Coronary artery (tissue), 2 donors: Measurements from ENCODE around the gene CBFA2T2.

Source experiments
- DNase-seq: peaks from one replicate; pipeline ENCODE4 v3.0.0-alpha.2; 2017; ENCODE audit warnings: low spot score
- H3K27ac ChIP-seq, 2 donors: fragments of 200-600 bp; sonication (generic); one replicate each; pipeline ENCODE4 v1.5.1; 2016 to 2019
- H3K4me3 ChIP-seq: fragments of 200-600 bp; sonication (generic); 2 replicates; pipeline ENCODE4 v1.5.1; 2016; ENCODE audit warnings: mild to moderate bottlenecking, moderate library complexity
- CTCF ChIP-seq: fragments of 200-600 bp; sonication (generic); IDR thresholded peaks from one replicate; pipeline ENCODE4 v1.5.1; 2019; ENCODE audit warnings: antibody characterized with exemption

The CBFA2T2 gene

GRCh38 chr20:33541797-33542196 lies 51.9 kb downstream of the CBFA2T2 start:
- no peak for DNase-seq
- Histone ChIP-seq H3K27ac (no peak overlapping the region), H3K4me3 (no peak overlapping the region)
- no peak for TF ChIP-seq CTCF

- Histone ChIP-seq H3K27ac (no peak overlapping the region), H3K4me3 (no peak overlapping the region)
- DNase-seq = no peak
- TF ChIP-seq CTCF = no peak
Observed at GRCh38 chr20:33545763-33546162, 55.9 kb downstream of the CBFA2T2 start.

GRCh38 chr20:33549229-33549999 lies 59.5 kb downstream of the CBFA2T2 start:
- no peak for TF ChIP-seq CTCF
- no peak overlapping the region for H3K27ac ChIP-seq
- H3K4me3 ChIP-seq = no peak overlapping the region
- no peak for DNase-seq

DNA sequence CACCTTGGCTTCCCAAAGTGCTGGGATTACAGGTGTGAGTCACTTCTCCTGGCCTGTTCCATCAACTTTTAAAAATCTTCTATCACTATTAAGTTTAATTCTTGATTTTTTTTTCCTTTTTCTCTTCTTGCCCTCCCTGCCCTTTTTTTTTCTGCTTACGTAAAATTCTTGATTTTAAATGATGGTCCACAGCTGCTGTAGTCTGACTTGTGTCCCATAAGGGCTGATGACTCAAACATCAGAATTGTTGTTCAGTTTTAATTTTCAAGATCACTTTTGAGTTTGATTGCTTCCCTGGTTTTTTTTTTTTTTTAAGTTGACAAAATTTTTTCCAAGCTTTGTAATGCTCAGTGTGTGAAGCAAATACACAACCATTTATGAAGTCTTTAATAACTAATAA lies 61.9 kb downstream of the CBFA2T2 start:
- DNase-seq = no peak
- no peak for TF ChIP-seq CTCF
- Histone ChIP-seq H3K4me3 (no peak overlapping the region), H3K27ac (no peak overlapping the region)

DNA sequence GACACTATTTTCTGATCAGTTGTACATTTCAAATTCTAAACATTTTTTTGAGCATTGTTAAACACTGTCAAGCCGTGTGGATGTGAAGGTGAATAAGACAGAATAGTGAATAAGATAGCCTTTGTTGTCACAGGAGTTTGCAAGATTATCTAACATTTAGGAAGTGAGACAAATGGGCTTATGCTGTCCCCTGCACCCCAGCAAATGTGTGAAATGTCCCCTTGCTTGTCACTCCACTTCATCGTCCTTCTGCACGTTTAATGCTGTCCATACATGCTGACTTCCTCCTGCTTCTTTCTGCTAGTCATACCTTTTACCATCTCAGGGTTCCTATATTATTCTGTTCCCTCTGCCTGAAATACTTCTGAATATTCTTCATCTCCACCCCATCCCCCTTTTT lies 62.6 kb downstream of the CBFA2T2 start:
- H3K27ac ChIP-seq = no peak overlapping the region
- no peak for TF ChIP-seq CTCF
- no peak for DNase-seq
- H3K4me3 ChIP-seq = no peak overlapping the region

DNA sequence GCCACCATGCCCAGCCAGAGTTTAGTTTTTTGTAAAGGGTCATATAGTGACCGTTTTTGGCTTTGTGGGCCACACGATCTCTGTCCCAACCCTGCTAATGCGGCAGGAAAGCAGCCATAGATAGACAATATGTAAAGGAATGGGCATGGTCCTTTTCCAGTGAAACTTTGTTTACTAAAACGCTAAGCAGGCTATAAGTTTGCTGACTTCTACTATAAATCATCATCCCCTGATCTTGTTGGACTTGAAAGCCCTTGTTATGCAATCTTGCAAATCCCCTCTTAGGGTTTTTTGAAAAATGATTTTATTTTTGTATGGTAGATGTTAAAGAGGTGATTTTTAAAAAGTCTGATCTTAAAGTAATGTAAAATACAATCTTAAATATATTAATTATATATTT lies 63.6 kb downstream of the CBFA2T2 start:
- no peak overlapping the region for H3K27ac ChIP-seq
- no peak for TF ChIP-seq CTCF
- DNase-seq = no peak
- no peak overlapping the region for H3K4me3 ChIP-seq

DNA sequence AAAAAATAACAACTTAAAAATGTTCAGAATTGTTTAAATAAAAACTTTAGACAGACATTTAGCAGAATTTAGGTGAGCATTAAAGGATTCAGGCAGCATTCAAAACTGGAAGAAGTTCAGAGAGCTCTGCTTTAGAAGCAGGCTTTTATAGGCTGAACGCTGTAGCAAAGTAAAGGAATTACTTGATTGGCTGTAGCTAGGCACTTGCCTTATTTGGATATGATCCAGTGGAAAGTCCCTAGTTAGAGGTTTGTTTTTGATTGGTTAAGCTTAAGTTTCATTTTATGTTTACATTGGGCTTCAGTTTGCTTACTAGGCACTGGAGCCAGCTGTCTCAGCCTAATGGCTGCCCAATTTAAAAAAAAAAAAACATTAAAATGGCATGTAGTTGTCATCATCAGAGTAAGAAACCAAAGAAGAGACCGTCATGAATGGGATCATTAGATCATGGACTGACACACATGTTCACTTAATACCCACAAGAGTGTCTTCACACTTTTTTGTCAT lies 65.1 kb downstream of the CBFA2T2 start:
- Histone ChIP-seq H3K27ac (peak overlapping the region in 1 of 2 donors; percentile 65), H3K4me3 (peak overlapping the region; percentile 27)
- TF ChIP-seq CTCF = no peak
- DNase-seq = no peak
